ENCODE data around the gene PDCD6IP. TPM values are rescaled to one million over a fixed set of nuclear protein-coding genes. Genes with fewer than 3 reads are reported as not detected.

PDCD6IP gene
- total and polyA plus RNA-seq, 12 donors = 38.2 to 246 (median 116) TPM

DNA sequence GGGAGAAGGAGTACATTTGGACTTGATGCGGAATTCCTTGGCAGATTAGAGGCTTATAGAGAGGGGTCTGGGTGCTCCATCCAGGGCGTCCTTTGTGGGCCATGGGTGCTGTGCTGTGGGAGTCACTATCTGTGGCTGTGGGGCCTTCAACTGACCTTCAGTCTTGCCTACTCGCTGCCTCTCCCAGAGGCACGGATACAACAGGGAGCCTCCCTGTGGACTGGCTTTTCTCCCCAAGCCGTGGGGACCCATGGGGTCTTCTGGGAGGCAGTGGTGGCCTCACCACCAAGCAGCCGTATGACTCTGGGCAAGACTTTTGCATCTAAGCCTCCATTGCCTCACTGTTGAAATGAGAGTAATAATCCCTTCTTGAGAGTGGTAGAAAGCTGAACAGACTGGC is 83.9 kb downstream of the PDCD6IP start:
- intact Hi-C loops (cut with DNase I) = loop anchor here in 1 of 2 donors (5.0 kb wide), 1 partner anchor 800 kb away; no protein-coding TSS in a partner anchor
- no peaks in the 10 kb centered on the region for H3K27me3 ChIP-seq

DNA sequence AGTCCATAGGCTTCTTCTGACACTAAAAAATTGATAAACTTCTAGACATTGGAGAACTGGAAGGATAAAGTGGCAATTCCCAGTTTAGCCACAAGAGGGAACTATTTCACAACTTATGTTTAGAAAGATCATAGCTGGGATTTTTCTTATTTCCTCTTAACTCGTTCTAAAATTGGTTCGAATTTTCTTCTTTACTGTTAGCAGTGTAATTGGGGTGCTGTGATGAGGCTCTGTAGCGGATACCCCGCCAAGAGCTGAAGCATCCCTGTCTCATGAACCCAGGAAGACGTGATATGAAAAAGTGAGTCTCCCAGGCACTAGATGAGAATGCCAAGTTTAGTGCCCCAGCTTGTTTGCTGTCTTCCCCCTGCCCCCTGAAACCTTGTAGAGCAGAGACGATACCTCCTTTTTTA is 85.1 kb downstream of the PDCD6IP start:
- peak in 1 of 7 donors; percentile 36 for DNase-seq
- no peak for TF ChIP-seq POLR2A (IDR thresholded peaks at IDR 0.05)
- TF ChIP-seq, protein P1, sequence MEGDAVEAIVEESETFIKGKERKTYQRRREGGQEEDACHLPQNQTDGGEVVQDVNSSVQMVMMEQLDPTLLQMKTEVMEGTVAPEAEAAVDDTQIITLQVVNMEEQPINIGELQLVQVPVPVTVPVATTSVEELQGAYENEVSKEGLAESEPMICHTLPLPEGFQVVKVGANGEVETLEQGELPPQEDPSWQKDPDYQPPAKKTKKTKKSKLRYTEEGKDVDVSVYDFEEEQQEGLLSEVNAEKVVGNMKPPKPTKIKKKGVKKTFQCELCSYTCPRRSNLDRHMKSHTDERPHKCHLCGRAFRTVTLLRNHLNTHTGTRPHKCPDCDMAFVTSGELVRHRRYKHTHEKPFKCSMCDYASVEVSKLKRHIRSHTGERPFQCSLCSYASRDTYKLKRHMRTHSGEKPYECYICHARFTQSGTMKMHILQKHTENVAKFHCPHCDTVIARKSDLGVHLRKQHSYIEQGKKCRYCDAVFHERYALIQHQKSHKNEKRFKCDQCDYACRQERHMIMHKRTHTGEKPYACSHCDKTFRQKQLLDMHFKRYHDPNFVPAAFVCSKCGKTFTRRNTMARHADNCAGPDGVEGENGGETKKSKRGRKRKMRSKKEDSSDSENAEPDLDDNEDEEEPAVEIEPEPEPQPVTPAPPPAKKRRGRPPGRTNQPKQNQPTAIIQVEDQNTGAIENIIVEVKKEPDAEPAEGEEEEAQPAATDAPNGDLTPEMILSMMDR (IDR thresholded peaks at IDR 0.05) = peak; percentile 64 to 90 (median 74)
- 4 to 8% (median 7%) methylated on average over 6 of the region's 6 CpGs for whole genome bisulfite sequencing, 4 donors

More for the DNA sequence above, 83.9 kb downstream of the PDCD6IP start:
- H3K27ac ChIP-seq = no peak overlapping the region
- WGBS, 4 donors = 56 to 76% (median 68%) methylated on average over 6 of the region's 6 CpGs
- H3K36me3 ChIP-seq (replicated peaks in 1 of 2) = no peaks in the 10 kb centered on the region
- no peak overlapping the region for H3K4me3 ChIP-seq
- DNase-seq = no peak
- TF ChIP-seq, protein P1 (IDR thresholded peaks at IDR 0.05) = no peak
- no peak for TF ChIP-seq POLR2A (IDR thresholded peaks at IDR 0.05)
- H3K4me1 ChIP-seq (replicated peaks in 1 of 2) = no peaks in the 10 kb centered on the region
- H3K9me3 ChIP-seq (replicated peaks in 1 of 3) = no peaks in the 10 kb centered on the region

DNA sequence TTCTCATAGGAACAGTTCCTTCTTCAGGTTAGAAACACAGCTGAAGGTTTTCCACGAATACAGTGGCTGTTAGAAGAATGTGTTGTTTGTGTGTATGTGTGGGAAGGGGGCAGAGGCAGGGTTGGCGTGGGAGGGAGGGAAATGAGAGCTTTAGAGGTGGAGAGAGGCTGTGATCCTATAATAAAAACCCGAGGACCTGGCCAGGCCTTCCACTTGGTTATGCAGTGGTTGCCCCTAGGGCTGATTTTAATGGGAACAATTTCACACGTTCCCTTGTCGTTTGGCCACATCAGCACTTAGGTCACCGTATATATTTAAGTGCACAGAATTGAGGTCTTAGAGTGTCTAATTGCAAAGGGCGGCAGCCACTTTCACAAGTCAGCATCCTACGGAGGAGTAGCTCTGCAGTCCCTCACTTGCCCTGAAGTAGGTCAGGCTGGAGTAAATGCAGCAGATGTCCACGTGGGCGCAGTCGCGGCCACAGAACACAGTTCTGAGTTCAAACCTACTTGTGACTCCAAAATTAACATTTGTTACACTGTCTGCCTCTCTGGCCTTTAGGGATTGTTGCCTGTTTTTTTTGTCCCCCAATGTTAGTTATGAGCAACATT is 85.6 kb downstream of the PDCD6IP start:
- H3K9me3 ChIP-seq (replicated peaks in 1 of 3) = no peaks in the 10 kb centered on the region
- intact Hi-C loops (cut with DNase I) = loop anchor here in 1 of 2 donors (5.0 kb wide), 1 partner anchor 798 kb away; no protein-coding TSS in a partner anchor
- TF ChIP-seq POLR2A (IDR thresholded peaks at IDR 0.05) = no peak
- TF ChIP-seq, protein P1 (IDR thresholded peaks at IDR 0.05) = peak in 2 of 6 experiments; percentile 11 to 27
- no peaks in the 10 kb centered on the region for H3K27me3 ChIP-seq
- DNase-seq = no peak
- H3K4me3 ChIP-seq = no peak overlapping the region
- no peaks in the 10 kb centered on the region for H3K4me1 ChIP-seq (replicated peaks in 1 of 2)
- no peak overlapping the region for H3K27ac ChIP-seq
- no peaks in the 10 kb centered on the region for H3K36me3 ChIP-seq (replicated peaks in 1 of 2)
- WGBS, 4 donors = 26 to 46% (median 37%) methylated on average over 3 to 12 of the region's 12 CpGs

More for the DNA sequence above, 85.1 kb downstream of the PDCD6IP start:
- no peak overlapping the region for H3K27ac ChIP-seq
- H3K36me3 ChIP-seq (replicated peaks in 1 of 2) = no peaks in the 10 kb centered on the region
- no peaks in the 10 kb centered on the region for H3K27me3 ChIP-seq
- H3K9me3 ChIP-seq (replicated peaks in 1 of 3) = no peaks in the 10 kb centered on the region
- H3K4me1 ChIP-seq (replicated peaks in 1 of 2) = no peaks in the 10 kb centered on the region
- no peak overlapping the region for H3K4me3 ChIP-seq
- intact Hi-C loops (cut with DNase I) = loop anchor here in 1 of 2 donors (5.0 kb wide), 1 partner anchor 799 kb away; no protein-coding TSS in a partner anchor

DNA sequence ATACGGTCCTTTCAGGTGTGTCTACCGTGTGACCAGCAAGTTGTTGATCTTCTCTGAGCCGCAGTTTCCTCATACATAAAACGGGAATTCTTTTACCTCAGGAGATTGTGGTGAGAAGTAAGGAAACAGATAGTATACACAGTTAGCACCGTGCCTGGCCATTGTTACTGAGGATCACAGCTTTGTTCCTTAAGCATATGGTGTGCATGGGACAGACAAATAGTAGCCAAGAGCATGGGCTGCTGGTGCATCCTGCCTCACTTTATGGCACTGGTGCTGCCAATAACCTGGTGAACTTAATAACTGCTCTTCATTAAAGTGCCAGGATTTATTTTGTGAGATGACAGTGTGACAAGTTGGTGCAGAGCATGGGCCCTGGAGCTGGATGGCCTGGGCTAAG is 86.3 kb downstream of the PDCD6IP start:
- Histone ChIP-seq H3K9me3 (replicated peaks in 1 of 3) (no peaks in the 10 kb centered on the region), H3K27me3 (no peaks in the 10 kb centered on the region), H3K36me3 (replicated peaks in 1 of 2) (no peaks in the 10 kb centered on the region), H3K27ac (no peak overlapping the region), H3K4me3 (no peak overlapping the region), H3K4me1 (replicated peaks in 1 of 2) (no peaks in the 10 kb centered on the region)
- DNase-seq = no peak
- 65 to 75% (median 68%) methylated on average over 5 of the region's 5 CpGs for WGBS, 4 donors
- TF ChIP-seq, protein P1 (IDR thresholded peaks at IDR 0.05) = no peak
- intact Hi-C loops (cut with DNase I) = loop anchor here (5.0 kb wide), 1 partner anchor 798 kb away; no protein-coding TSS in a partner anchor

Measured in adrenal gland (tissue), 12 donors.